Measurements from ENCODE around the gene CREG2.

CREG2 gene, protein sequence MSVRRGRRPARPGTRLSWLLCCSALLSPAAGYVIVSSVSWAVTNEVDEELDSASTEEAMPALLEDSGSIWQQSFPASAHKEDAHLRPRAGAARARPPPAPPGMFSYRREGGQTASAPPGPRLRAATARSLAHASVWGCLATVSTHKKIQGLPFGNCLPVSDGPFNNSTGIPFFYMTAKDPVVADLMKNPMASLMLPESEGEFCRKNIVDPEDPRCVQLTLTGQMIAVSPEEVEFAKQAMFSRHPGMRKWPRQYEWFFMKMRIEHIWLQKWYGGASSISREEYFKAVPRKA

DNA sequence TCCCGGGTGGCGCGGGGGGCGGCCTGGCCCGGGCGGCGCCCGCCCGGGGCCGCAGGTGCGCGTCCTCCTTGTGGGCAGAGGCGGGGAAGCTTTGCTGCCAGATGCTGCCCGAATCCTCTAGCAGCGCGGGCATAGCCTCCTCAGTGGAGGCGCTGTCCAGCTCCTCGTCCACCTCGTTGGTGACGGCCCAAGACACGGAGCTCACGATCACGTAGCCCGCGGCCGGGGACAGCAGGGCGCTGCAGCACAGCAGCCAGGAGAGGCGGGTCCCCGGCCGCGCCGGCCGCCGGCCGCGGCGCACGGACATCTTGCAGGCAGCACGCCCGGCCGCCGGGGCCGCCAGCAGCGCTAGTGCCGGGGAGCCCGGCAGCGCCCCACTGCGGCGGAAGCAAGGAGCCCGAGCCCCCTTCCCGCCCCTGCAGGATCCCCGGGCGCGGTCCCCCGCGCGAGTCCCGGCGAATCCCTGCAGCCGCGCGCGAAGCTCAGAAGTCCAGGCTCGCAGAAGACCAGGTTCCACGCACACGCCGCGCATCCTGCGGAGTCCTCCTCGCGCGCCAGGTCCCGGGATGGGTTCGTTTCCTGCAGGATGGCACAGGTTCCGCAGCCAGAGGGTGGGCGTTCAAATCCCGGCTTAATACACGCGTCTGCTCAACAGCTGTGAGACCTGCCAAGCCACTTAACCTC is at the start of gene CREG2:
Gene CREG2, minus strand, starts transcription at position 353 of the 684 bp plus-strand sequence. Its CDS starts 46 bp downstream, at position 307.
- FAIRE-seq: no peak

DNA sequence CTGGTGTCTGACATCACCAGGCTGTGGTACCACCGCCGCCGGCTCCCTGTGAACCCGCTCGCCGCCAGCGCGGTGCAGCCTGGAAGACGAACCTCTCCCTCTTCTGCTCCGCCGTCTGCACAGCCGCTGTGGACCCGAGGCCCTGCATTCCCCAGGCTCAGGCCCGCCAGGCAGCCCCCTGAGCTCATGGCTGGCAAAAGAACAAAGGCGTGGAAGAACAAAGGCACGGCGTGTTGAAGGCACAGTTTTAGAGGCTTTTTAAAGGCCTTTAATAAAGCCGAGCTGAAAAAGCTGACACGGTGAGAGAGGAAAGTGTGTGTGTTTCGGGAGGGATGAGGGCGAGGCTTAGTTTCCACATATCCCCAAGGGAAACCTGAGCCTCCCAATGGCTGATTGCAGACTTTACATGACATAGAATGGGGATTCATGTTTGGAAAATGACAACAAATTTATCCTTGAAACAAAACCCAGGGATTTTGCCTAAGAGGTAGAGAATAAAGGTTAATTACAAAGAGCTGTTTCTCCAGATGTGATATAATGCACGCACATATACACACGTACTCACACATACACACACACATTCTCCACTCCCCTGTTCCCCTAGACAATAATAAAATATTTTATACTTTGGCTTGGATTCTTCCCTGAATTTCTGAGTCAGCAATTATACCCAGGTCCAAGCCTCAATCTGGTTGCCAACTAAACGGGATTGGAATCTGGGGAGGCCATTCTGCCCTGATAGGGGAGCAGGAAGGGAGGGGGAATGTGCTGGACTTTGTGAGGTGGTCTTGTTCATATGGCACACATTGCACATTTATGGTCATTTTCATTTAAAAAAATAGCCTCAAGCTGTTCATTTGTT is 47.9 kb upstream of the CREG2 start:
- no peak for FAIRE-seq

DNA sequence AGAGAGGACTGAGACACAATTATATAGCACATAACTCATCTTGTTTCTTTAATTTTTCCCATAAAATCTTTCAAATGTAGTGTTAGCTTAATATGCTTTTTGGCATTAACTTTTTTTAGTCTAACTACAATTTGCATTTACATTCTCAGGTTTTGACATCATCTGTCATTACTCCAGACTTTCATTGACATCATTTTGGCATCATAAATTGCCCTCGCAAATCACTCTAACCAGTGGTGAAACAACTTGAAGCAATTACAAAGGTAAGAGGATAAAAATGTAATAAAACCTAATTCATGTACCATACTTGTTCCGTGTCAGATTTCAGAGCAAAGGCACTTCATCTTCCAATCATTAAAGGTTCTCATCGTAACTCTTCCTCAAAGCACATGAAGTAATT is 46.2 kb upstream of the CREG2 start:
- FAIRE-seq: no peak

DNA sequence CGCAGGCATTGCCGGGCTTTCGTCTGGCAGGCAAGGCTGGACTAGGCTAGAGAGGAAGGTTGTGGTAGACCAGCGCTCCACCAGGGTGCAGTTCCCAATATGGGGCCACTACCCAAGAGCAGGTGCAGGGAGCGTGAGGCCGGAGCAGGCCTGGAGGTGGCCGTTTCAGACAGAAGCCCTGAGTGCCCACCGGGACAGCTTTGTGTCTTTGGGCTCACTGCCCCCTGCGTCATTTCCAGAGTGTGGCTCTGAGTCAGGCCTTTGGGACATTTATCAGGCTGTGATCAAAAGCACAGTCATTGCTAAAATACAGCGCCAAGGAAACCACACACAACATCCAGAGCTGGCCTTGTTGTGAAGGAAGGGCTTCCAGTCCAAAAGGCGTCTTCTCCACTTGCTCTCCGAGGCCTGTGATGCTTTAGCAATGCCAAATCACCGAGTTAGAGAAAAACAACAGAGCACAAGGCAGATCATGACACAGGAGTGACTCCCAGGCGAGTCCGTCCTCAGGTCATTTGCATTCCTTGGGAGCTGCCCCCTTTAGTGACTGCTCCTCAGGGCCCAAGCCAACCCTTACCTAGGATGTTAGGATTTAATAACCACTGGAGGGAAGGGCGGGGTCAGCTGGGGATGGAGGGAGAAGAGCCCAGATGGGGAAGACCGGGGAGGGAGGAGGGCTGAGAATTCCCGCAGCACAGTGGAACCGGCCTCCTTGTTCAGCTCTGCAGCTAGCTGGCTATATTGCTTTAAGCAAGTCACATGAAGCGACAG is 45.3 kb upstream of the CREG2 start:
- no peak for FAIRE-seq

DNA sequence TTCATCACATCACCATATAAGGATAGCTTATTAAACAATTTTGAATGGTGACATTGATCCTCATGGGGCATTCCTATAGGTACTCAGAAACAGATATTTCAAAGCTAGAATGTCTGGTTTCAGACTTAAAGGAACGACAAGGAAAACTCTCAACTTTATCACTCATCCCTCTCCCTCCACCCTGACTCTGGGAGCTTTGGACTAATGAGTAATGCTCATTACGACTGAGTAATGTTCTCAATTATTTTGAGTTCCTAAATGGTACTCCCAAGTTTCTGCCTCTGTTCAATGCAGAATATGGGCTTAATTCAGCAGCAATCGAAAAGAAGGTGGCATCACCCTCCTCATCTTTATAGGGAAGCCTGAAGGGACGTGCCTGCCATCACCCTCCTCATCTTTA is 44.2 kb upstream of the CREG2 start:
- FAIRE-seq: no peak

DNA sequence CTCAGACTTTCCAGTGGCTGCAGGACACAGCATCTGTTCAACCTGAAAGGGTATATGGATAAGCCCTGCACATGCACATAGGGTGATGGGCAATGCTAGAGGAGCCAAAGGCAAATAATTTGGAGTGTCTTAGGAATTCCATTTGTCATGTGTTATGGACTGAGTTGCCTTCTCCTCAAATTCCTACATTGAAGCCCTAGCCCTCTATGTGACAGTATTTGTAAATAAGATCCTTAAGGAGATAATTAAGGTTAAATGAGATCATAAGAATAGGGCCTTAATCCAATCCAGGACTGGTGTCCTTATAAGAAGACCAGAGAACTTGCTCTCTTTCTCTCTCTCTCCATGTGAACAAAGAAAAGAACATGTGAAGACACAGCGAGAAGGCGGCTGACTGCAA is 42.9 kb upstream of the CREG2 start:
- FAIRE-seq: no peak

DNA sequence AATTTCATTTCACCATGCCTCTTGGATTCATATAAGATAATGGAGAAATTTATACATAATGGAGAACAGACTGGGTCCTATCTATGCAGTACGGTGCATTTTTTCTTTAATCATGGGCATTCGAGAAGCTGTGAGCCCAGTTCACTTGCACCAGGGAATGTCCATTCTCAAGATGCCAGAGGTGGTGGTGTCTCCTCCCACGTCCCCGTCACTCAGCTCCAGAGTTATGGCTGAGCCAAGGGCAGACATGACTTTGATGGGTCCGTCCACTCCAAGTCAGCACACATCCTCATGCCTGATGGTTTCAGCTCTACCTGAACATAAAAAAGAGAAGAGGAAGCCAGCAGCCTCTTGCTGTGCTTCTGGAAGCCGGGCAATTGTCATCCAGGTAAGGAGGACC is 42.1 kb upstream of the CREG2 start:
- FAIRE-seq: no peak

DNA sequence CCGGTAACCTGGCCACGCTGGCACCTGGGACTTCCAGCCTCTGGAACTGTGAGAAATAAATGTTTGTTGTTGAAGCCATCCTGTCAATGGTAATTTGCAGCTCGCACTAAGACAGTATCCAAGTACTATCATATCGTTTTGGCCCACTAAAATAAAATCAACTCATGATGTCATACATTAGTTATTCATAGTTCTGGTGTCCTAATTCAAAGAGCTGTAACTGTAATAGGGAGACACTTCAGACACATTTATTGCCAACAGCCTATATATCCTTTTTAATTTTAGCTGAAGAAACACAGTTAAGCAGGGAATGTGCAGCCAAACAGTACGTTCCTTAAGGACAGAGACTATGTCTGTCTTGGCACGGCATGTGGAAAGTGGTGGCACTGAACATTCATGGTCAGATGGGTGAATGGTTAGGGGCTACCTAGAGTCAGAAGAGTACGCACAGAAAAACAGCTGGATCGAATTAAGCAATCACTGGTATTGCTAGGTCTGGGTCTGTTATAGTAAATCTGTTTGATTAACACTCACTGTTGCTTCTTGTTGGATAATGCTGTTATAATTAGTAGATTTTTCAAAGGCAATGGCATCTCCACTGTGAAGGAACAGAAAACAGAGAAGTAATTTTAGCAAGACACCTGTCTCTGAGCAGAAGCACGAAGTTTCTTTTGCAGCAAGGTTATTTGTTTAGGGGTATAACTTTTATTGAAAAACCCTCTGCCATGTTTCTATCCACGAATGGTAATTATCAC is 41.3 kb upstream of the CREG2 start:
- FAIRE-seq: no peak

DNA sequence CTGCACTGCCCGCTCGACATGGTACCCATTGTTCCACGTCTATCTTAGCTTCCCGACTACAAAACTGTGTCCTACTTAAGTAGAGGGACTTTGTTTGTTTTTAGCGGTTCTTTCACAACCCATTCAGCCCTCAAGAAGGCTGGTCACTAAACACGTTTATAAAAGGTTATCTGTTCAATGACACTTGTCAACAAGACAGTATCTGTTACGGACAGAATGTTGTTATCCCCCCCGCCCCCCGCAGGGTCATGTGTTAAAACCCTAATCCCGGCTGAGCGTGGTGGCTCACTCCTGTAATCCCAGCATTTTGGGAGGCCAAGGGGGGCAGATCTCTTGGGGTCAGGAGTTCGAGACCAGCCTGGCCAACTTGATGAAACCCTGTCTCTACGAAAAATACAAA is 40.4 kb upstream of the CREG2 start:
- FAIRE-seq: no peak

DNA sequence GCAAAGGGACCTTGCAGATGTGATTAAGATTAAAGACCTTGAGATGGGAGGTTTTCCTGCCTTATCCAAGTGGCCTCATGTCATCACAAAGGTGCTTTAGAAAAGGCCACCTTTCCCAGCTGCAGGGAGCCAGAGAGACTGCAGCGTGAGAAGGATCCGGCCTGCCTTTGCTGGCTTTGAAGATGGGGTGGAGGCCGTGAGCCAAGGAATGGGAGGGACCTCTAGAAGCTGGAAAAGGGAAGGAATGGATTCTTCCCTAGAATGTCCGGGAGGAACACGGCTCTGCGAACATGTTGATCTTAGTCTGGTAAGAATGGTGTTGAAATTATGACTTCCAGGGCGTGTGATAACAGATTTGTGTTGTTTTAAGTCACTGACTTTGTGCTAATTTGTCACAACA is 39.9 kb upstream of the CREG2 start:
- FAIRE-seq: no peak

DNA sequence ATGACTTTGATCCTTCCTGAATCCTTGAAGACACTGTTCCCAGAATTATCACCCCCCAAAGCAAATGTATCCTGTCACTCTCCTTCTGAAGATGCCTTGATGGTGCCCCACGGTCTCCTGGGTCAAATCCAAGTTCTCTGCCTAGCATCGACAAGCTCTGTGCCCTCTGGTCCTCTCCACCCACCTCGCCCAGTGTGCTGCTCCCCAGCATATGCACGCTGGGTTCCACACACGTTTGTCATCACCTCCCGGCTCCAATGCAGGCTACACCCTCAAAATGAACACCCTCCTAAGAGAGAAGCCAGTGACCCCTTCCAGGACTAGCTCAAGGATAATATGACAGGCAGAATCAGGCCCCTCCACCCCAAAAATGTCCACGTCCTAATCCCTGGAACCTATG is 39.5 kb upstream of the CREG2 start:
- no peak for FAIRE-seq

DNA sequence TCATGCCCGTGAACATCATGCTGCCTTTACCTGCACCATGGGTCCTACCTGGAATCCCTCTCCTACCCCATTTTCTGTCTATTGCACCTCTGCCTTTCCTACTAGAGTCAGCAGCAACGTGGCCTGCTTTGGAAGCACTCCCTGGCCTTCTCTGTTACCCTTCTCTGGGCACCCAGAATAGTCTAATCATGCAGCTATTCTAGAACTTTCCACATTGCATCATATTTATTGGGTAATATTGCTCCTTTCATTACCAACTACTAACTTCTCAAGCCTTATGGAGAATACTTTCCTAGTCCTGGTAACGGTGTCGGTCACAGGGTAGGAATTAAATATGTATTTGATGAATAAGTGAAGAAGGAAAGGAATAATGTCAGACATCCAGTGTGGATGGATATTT is 33.3 kb upstream of the CREG2 start:
- no peak for FAIRE-seq

DNA sequence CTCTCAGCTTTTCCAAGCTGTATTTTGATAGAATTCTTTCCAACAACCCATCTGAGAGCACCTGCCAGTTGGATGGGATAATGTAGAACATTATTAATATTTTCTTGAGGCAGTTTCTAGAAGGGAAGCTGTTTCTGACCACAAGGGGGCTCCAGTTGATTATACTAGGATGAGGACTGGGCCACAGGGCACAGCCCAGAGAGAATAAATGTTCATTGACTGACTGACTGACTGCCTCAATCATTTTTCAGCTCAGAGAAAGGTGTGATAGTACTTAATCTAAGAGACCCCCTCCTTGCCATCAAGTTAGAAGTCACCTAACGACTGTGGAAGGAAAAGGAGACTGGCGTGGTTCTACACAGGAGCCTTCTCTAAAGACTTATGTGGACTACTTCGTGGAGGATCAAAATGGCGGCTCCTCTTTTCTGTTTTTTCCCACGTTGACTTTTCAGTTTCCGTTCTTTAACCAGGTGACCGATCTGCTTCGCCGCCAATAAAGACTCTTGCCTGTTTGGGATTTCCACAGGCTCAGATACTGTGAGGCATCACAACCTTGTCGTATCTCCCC is 31.9 kb upstream of the CREG2 start:
- peak; percentile 31 for FAIRE-seq

DNA sequence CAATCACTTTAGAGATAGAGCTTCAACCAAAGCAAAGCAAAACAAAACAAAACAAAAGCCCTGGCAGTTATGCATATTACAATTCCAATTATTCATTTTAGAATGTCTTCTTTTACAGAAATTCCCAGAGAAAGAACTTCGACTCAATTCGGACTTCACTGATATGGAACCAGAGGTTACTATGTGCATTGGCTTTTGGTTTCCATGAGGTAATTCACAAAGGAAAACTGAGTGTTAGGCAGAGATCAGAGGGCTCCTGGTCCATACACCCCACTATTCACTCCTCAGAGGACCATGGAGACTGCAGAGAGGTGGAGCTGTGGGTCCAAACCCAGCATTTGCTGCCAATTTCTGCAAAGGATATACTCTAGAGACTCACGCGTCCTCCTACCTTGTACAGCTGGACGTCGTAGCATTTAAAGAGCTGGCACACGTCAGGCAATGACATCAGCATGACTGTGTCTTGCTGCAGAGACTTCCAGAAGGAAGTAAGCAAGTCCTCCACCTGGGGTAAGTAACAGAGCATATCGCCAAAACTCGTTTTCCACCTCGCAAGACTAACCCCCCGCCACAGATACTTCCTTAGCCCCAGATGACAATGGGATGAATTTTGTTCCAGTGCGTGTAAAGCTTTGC is 31.3 kb upstream of the CREG2 start:
- no peak for FAIRE-seq

DNA sequence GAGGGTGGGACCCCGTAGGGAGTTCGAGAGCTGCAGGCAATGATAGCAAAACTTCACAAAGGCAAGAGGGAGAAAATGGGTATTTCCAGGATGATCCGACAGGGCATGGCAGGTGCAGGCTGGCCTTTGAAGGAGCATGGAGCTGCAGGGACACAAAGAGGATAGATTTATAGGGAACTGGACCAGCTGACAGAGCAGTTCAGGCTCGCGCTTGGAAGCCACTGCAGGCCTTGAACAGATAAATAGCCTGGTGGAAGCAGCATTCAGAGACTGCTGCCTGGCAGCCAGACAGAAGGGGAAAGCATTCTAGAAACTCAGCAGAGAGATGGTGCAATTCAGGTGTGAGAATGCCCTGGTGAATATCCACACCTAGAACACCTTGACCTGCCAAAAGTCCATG is 29.3 kb upstream of the CREG2 start:
- FAIRE-seq: no peak

DNA sequence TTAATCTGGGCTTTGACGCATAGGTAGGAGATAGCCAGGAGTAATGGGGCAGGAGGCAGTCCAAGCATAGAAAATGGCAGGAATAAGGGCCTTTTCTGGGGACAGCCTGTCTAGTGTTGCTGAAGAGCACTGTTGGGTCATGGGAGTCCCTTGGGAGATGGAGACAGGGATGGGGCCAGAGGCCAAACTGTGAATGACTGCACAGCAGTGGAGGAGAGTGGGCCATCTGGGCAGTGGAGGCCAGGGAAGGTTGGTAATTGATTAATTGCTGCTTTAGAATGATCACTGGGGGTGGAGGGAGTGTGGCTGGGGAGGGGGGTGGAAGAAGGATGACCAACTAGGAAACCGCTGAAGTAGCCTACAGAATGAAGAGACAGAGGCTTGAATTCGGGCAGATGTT is 28.6 kb upstream of the CREG2 start:
- no peak for FAIRE-seq

DNA sequence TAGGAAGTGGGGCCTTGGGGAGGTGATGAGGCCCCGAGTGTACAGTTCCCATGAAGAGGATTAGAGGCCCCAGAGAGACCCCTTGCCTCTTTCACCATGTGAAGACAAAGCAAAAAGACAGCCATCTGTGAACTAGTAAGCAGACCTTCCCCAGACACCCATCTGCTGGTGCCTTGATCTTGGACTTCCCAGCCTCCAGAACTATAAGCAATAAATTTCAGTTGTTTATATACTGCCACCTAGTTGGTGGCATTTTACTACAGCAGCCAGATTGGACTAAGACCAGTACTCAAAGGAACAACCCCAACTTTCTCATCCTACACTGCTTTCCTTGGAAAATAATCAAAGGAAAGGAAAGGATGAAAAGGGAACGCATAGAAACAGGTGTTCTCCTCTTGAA is 27.9 kb upstream of the CREG2 start:
- FAIRE-seq: no peak

DNA sequence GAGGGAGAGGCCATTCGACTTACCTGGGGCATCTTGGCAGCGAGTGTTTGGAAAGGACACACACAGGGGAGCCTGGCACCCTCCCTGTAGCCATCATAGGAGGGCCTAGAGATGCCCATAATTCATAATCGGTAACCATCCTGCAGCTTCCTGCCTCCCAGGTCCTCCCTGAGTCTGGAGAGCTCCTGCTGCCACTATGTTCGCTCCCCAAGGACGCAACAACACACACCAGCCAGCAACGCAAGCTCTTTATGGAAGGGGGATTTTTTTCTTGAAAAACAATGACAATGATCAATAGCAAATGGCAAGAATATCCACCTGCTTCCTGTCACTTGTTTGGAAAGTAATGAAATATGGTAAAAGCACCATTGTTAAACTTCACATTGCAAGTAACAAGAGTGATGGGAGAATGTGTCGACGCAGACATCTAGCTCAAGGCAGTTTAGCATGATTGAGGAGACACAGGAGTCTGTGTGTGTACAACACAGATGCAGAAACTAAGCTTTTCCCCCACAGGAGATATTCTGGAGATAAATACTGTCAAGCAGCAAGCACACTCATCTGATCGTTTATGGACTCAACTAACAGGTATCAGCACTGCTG is 24.9 kb upstream of the CREG2 start:
- no peak for FAIRE-seq

DNA sequence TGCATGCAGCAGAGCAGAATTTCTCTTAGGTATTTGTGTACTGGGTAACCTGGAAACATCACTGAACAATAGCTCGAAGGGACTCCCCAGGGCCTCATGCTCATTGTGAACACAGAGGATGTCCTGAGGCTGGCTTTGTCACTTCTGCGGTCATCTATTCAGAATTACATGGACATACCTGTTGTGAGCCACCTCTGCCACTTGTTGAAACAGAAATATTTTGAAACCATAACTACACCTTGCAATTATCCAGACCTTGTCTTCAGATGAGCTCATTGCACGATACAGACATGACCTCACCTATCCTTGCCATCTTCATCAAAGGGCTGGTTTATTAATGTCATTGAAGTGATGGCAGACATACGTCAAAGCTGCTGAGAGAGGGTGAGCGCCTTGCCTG is 23.4 kb upstream of the CREG2 start:
- FAIRE-seq: no peak

DNA sequence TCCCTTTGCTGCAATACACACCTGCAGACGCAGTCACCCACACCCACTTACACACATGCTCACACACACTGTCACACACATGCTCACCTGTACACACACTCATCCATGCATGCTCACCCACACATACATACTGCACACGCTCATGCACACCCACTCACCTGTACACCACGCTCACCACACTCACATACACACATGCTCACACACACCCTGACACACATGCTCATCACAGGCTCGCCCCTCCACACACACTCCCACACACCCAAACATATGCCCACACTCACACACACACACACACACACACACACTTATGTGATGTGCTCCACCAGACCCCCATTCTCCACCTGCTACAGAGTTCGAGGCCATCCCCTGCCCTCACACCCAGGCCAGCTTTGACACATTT is 22.8 kb upstream of the CREG2 start:
- FAIRE-seq: no peak

DNA sequence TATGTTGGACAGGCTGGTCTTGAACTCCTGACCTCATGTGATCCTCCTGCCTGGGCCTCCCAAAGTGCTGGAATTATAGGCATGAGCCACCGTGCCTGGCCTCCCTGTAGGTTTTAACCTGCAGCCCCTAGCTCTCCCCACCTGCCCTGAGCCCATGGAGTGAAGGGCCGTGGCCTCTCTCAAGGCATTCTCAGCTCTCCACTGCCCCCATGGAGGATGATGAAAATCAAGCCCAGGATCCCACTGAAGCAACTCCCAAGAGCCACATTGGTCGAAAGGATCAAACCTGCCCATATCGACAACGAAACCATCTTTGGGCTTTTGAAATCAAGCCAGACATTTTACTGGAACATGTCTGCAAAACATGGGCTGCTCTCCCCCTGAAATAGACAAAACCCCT is 22.4 kb upstream of the CREG2 start:
- no peak for FAIRE-seq
